MG63 (cell line): Measurements from ENCODE around the gene DNMBP. TPM values are rescaled to one million over a fixed set of nuclear protein-coding genes. Genes with fewer than 3 reads are reported as not detected.
"Not testable (repeated sequence)": the region's sequence is repeated elsewhere in the genome, so short reads cannot be mapped to it uniquely, and the experiment has no call there.

Source experiments
- DNase-seq: peaks from one replicate; pipeline ENCODE4 v3.0.0-alpha.2; 2020
- H3K27me3 ChIP-seq: fragments of 250-450 bp; sonication (Bioruptor Pico); 2 replicates; pipeline ENCODE4 v1.5.1; 2020; ENCODE audit warnings: mild to moderate bottlenecking, moderate library complexity
- H3K36me3 ChIP-seq: fragments of 250-450 bp; sonication (Bioruptor Pico); 2 replicates; pipeline ENCODE4 v1.5.1; 2020; ENCODE audit warnings: mild to moderate bottlenecking, moderate library complexity
- H3K4me3 ChIP-seq: fragments of 250-450 bp; sonication (Bioruptor Pico); 2 replicates; pipeline ENCODE4 v1.5.1; 2020; ENCODE audit warnings: mild to moderate bottlenecking, moderate library complexity
- H3K9me3 ChIP-seq: fragments of 250-450 bp; sonication (Bioruptor Pico); 2 replicates; pipeline ENCODE4 v1.5.1; 2020; ENCODE audit warnings: mild to moderate bottlenecking, moderate library complexity
- total RNA-seq: library from RNA; depleted of rRNA; stranded (reverse); fragments of >200 nt; shearing (Covaris generic); gene quantifications from 2 replicates; pipeline ENCODE4 v1.2.3, GENCODE V29; 2014; ENCODE audit warnings: low replicate concordance

Gene DNMBP
- total RNA-seq, 1 experiment from 2014 or later: 5.4 TPM

GRCh38 chr10:100021322-100021721 lies 11.6 kb upstream of the DNMBP start:
- Histone ChIP-seq H3K36me3 (no peaks in the 10 kb centered on the region), H3K27me3 (no peaks in the 10 kb centered on the region), H3K9me3 (no peaks in the 10 kb centered on the region), H3K4me3 (no peak overlapping the region)
- no peak for DNase-seq

DNA sequence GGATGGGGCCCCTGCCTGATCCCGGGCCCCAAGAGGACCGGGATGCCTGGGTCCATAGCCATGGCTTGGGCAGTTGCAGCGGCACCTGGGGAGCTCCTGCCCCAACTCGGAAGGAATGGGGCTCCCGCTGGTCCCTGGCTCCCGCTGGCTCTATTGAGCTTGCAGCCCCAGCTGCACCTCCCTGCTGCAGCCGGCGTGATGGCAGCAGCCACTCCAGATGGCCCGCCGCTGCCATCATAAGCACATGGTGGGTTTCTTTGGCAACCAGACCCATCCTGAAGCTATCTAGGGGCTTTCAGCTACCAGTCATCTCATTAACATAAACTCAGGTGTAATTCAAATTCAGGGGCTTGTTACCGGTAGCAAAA lies 11.1 kb upstream of the DNMBP start:
- no peak for DNase-seq
- no peaks in the 10 kb centered on the region for H3K9me3 ChIP-seq
- no peak overlapping the region for H3K4me3 ChIP-seq
- no peaks in the 10 kb centered on the region for H3K27me3 ChIP-seq
- H3K36me3 ChIP-seq: no peaks in the 10 kb centered on the region

- H3K36me3 ChIP-seq: no peaks in the 10 kb centered on the region
- H3K9me3 ChIP-seq: no peaks in the 10 kb centered on the region
- H3K27me3 ChIP-seq: no peaks in the 10 kb centered on the region
- H3K4me3 ChIP-seq: no peak overlapping the region
- no peak for DNase-seq
Measured at GRCh38 chr10:100020142-100020885, 10.6 kb upstream of the DNMBP start.

- H3K4me3 ChIP-seq: no peak overlapping the region
- no peaks in the 10 kb centered on the region for H3K9me3 ChIP-seq
- H3K27me3 ChIP-seq: no peaks in the 10 kb centered on the region
- DNase-seq: peak; percentile 49
- no peaks in the 10 kb centered on the region for H3K36me3 ChIP-seq
Measured at GRCh38 chr10:100019787-100020141, 10.0 kb upstream of the DNMBP start.

- Histone ChIP-seq H3K36me3 (no peaks in the 10 kb centered on the region), H3K9me3 (no peaks in the 10 kb centered on the region), H3K4me3 (no peak overlapping the region), H3K27me3 (no peaks in the 10 kb centered on the region)
- DNase-seq: no peak
Measured at GRCh38 chr10:100014071-100014762, 4.5 kb upstream of the DNMBP start.

DNA sequence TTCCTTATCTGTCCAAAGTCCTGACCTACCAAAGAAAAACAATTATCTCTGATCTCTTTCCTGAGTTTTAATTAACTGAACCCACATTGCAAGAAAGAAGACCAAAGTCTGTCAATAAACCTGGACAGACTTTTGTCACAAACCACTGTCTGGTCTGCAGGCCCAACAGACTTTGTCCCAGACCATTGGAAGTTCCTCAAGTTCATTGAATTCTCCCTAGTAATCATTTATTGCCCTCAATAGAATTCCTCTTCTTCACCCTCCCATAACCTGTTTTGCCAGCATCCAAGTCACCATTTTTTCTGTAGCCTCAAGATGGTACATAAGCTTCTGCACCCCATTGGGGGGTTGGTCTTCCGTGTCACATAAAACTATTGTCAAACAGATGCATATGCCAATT lies 3.9 kb upstream of the DNMBP start:
- H3K4me3 ChIP-seq: no peak overlapping the region
- no peaks in the 10 kb centered on the region for H3K36me3 ChIP-seq
- DNase-seq: no peak
- no peaks in the 10 kb centered on the region for H3K9me3 ChIP-seq
- H3K27me3 ChIP-seq: no peaks in the 10 kb centered on the region

- H3K9me3 ChIP-seq, DNase-seq, H3K27me3 ChIP-seq, H3K4me3 ChIP-seq, H3K36me3 ChIP-seq: not testable (repeated sequence)
Measured at GRCh38 chr10:100011906-100012305, 2.2 kb upstream of the DNMBP start.

GRCh38 chr10:100009283-100009792 lies 409 bp downstream of the DNMBP start:
- Histone ChIP-seq H3K4me3 (peak overlapping the region; percentile 86), H3K27me3 (no peaks in the 10 kb centered on the region), H3K36me3 (0 out of 2 replicates have a peak, but pooled peaks cover 3% of the 10 kb centered on the region), H3K9me3 (no peaks in the 10 kb centered on the region)
- DNase-seq: peak; percentile 2

DNA sequence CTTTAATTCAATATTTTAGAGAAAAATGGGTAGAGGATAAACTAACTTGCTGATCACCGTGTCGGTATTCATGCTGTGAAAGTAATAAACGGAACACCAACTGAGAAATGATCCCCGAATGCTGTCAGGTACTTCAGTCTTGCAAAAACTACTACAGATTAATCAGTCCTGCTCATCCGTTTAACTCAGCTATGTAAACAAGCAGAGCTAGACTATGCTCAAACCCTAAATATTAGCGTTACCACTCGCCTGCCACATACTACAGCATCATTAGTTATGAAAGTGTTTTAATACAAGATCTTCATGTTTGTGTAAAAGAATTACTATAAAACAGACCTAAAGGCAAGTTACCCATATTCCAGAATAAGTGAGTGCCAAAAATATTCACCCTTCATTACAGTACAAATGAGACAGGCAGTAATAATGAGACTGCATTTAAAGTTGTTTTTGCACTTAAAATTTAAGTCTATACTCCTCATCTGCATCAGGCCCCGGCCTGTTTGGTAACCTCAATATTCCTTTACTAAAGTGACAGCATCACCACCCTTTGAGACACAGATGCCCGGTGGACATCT lies 952 bp downstream of the DNMBP start:
- no peak for DNase-seq
- no peaks in the 10 kb centered on the region for H3K9me3 ChIP-seq
- 0 out of 2 replicates have a peak, but pooled peaks cover 3% of the 10 kb centered on the region for H3K36me3 ChIP-seq
- no peaks in the 10 kb centered on the region for H3K27me3 ChIP-seq
- H3K4me3 ChIP-seq: peak overlapping the region; percentile 86

GRCh38 chr10:100008142-100008522 lies 1.6 kb downstream of the DNMBP start:
- Histone ChIP-seq H3K9me3 (no peaks in the 10 kb centered on the region), H3K4me3 (peak overlapping the region; percentile 86), H3K36me3 (peaks cover 3% of the 10 kb centered on the region; the same call in 1 of the 2 replicates), H3K27me3 (no peaks in the 10 kb centered on the region)
- peak; percentile 66 for DNase-seq

- Histone ChIP-seq H3K27me3 (no peaks in the 10 kb centered on the region), H3K36me3 (peaks cover 5% of the 10 kb centered on the region; the same call in 1 of the 2 replicates), H3K4me3 (peak overlapping the region; percentile 86), H3K9me3 (no peaks in the 10 kb centered on the region)
- DNase-seq: no peak
Measured at GRCh38 chr10:100007231-100008141, 2.3 kb downstream of the DNMBP start.

- Histone ChIP-seq H3K4me3 (peak overlapping the region; percentile 9), H3K9me3 (no peaks in the 10 kb centered on the region), H3K27me3 (no peaks in the 10 kb centered on the region), H3K36me3 (peaks cover 5% of the 10 kb centered on the region; the same call in 1 of the 2 replicates)
- DNase-seq: peak; percentile 70
Measured at GRCh38 chr10:100006243-100006886, 3.4 kb downstream of the DNMBP start.

GRCh38 chr10:100004805-100005510 lies 4.8 kb downstream of the DNMBP start:
- Histone ChIP-seq H3K9me3 (no peaks in the 10 kb centered on the region), H3K27me3 (no peaks in the 10 kb centered on the region), H3K4me3 (no peak overlapping the region), H3K36me3 (peaks cover 5% of the 10 kb centered on the region; the same call in 1 of the 2 replicates)
- DNase-seq: no peak

- Histone ChIP-seq H3K4me3 (no peak overlapping the region), H3K9me3 (no peaks in the 10 kb centered on the region), H3K36me3 (peaks cover 15% of the 10 kb centered on the region), H3K27me3 (no peaks in the 10 kb centered on the region)
- no peak for DNase-seq
Measured at GRCh38 chr10:100000109-100000644, 9.6 kb downstream of the DNMBP start.

DNA sequence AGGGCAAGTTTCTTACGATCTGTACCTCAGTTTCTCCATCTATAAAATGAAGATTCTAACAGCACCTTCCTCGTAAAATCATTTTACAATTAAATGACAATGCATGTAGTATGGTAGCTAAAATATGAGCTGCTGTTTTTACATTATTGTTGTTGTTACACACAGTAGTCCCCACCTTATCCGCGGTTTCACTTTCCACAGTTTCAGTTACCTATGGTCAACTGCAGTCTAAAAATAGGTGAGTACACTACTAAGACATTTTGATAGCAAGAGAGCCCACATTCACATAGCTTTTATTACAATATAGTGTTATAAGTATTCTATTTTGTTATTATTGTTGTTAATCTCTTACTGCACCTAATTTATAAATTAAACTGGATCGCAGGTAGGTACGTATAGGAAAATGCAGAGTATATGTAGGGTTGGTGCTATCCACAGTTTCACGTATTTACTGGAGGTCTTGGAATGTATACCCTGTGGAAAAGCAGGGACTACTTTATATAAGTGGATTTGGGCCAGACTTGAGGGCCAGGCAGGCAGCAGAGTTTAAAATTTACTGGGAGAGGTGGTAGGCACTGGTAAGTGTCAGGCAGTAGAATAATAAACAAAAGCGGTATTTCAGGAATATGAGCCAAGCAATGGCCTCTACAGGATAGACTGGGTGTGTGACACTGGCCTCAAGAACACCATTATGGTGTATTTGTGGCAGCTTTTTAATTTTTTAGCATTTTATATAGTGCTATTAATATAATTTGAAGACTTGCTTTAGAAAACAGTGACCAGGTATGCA lies 10.2 kb downstream of the DNMBP start:
- Histone ChIP-seq H3K4me3 (no peak overlapping the region), H3K9me3 (no peaks in the 10 kb centered on the region), H3K36me3 (peaks cover 12% of the 10 kb centered on the region), H3K27me3 (no peaks in the 10 kb centered on the region)
- DNase-seq: no peak
